NCI-H82 (cell line): ENCODE measurements around the gene RHBDL1.
A peak's percentile ranks its signal among the peaks of the same experiment; 100 is the strongest.
"Not testable (repeated sequence)": the region's sequence is repeated elsewhere in the genome, so short reads cannot be mapped to it uniquely, and the experiment has no call there.

Experiments used
- DNase-seq: peaks from one replicate; lab custom pipeline; 2025; lab: John Stamatoyannopoulos, UW

RHBDL1 gene

DNA sequence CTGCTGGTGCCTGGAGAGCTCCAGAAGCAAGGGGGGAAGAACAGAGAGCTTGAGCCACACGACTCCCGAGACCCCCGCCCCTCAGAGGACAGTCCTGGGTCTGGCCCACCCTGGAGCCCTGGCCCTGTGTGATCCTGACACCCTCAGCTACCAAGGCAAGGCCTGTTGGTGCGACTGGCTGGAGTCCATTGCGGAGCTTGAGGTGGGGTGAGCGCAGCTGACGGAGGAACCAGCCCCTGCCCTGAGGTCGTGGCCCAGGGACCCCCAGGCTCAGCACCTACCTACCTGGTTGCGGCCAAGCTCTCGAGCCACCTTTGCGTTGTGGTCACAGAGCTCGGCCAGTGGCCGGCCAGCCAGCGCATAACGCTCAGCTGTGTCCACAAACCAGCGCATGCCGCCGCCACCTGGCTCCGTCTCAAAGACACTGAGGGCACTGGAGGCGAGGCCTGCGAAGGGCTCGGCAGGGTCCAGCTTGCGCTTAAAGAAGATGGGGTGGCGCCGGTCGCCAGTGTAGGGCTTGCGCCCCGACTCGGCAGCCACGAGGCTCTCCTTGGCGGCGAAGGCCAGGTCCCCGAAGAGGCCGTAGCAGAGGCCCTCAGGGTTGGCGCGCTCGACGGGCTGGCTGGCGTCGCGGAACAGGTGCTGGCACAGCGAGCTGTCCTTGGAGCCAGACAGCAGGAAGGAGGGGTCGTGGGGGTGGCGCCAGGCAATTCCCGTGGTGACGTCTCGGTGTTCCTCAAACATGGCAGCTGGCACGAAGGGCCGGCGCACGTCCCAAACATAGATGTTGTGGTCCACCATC is 11.2 kb downstream of the RHBDL1 start:
- DNase-seq = no peak

DNA sequence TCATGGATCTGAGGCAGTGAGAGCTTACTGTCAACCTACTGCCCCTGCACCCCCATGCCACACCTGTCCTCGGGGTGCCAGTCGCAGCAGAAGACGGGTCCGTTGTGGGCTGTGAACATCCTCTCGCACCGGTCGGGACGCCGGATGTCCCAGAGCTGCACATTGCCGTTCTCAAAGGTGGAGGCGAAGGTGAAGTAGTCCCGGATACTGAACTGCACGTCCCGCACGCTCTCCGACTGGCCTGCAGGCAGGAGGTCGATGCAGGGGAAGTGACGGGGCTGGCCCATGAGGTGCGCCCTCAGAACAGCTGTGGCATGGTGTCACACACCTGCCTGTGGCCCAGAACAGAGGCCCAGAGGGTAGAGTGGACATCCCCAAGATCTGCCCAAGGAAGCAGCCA is 12.0 kb downstream of the RHBDL1 start:
- DNase-seq = no peak

DNA sequence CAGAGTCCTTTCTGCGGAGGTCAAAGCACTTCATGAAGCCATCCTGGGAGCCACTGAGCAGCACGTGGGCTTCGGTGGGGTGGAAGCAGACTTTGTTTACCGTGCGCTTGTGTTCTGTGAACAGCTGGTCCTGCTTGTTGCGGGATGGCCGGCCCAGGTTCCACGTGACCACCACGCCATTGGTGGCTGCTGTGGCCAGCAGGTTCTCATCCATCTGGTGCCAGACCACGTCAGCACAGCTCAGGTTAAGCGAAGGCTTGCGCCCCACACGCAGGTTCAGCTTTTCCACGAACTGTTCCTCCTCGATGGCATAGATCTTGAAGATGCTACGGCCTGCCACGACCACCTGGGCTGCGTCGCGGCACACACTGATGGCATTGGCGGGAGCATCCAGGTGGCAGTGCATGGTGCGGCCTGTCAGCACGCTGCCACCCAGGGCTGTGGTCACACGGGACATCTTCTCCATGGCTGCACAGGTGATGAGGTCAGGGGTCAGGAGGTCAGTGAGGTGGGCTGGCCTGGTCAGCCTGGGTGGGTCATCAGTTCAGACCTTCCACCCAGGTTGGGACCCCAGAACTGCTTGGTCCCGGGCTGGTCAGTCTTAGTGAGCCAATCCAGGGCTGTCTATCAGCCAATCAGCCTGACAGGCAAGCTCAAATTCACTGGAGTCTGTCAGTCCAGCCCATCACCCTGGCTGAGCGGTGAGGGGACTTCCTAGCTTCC is 13.9 kb downstream of the RHBDL1 start:
- no peak for DNase-seq

DNA sequence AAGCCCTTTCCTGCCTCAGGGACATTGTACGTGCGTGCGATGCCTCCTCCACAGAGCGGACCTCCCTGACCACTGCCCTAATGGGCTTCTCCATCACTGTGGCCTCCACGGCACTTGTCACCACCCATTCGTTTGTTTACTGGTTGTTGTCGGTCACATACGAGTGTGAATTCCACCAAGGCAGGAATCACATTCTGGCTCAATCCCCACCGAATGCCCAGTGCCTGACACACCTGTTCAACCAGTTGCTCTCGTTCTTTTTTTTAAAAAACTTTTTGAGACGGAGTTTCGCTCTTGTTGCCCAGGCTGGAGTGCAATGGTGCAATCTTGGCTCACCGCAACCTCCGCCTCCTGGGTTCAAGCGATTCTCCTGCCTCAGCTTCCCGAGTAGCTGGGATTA is 15.8 kb downstream of the RHBDL1 start:
- DNase-seq = not testable (repeated sequence)

DNA sequence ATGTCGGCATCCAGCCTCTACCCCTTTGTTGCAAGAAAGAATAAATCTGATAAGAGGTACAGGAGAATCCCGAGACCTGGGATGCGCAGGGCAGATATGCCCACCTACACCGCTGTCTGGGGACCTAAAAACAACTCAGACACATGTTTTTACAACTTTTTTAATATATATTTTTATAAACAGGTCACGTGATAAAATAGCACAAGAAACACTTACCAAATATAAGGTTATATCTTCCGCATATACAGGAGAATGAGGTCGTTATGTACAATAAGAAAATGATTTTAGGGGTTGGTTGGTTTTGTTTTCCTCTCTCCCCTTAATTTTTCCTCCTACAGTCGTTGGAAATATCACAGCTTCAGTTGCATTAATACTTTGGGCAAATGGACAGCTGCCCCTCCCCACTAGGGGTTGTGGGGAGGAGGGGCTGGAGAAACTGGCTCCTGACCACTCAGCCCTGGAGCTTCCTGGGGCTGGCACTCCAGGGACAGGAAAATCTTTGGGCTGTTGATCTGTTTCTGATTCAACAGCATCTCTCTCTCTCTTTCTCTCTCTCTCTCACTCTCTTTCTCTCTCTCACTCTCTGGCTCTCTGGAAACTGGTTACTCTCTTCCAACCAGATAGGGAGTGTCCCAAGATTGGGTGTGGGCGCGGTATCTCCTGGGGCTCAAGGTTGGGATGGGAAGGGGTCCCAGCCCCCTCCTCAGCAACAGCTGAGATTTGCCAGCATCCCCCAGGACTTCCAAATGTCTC is 17.1 kb downstream of the RHBDL1 start:
- DNase-seq = no peak

DNA sequence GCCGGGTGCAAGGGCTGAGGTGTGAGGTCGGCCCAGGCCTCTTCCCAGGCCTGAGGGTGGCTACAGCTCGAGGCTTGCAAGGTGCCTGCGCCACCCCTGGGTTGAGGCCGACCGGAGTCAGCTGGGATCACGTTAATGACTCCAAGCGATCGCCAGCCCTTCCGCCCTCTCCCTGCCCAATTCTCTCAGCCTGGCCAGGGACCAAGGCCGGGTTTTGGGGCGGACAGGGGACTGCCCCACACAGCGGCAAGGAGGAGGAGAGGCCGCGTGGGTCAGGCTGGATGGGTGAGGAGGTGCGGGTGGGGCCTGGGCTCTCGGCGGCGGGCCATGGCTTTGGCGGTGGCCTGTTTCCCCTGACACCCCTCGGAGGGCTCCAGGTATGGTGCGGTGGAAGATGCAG is 17.9 kb downstream of the RHBDL1 start:
- no peak for DNase-seq

DNA sequence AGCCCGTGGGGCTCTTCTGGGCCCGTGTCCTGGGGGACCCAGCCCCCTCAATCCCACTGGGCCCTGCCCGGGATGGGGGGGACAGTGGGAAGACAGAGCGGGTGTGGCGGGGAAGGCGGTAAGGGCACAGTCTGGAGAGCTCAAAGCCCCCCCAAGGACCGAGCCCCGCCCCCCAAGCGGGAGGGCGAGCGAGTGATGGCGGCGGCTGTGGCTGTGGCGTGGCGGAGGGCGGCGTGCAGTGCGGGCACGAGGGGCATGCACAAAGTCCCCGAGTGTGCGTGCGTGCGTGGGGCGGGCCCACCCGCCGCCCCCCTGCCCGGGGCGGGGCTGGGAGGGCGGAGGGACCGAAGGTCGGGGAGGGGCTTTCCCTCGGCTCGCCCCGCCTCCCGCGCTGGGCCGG is 18.3 kb downstream of the RHBDL1 start:
- DNase-seq = no peak

DNA sequence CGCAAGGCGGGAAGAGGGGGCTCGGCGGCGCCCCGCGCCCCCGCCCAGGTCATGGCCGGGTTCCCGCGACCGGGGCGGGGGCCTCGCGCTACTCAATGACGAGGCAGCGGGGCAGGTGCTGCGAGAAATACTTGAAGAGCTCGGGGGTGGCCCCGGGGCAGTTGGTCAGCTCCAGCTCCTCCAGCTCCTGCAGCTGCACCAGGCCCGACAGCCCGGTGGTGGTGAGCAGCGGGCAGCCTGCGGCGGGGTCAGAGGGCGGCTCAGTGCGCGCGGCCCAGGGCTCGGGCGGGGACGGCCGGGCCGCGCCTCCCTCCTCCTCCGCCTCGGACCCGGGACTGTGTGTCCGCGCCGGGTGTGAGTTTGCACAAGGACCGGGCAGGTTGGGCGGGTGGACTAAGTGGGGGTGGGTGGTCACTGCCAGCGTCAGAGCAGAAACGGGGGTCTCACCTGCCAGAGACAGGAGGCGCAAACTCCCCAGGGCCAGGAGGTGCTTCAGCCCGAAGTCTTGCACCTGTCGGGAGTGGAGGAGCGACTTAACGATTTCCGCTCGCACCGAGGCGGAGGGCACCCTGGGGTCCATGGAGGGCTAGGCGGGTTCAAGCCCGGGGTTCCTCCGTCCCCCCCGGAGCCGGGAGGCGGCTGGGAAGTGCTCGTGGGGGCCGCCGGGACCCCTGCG is 18.9 kb downstream of the RHBDL1 start:
- no peak for DNase-seq

DNA sequence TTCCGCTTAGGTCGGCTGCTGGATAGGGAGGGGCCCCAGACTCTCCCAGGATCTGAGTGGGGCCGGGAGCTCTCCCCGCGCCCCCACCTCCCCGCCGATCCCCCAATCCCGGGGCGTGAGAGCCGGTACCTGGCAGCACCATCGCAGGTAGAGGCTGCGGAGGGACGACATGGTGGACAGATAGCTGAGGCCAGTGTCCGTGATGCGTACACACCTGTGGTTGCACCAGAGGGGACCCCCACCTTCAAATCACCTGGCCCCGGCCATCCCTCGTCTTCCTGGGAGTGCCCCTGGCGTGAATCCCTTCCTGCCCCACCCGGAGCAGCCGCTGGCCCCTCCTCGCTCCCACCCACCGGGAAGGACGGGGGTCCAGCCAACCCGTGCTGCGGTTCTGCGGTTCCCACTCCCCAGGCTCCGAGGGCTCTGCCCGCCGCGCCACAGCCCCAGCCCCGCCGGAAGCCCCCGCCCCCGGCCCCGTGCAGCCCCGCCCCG is 19.4 kb downstream of the RHBDL1 start:
- DNase-seq = no peak

DNA sequence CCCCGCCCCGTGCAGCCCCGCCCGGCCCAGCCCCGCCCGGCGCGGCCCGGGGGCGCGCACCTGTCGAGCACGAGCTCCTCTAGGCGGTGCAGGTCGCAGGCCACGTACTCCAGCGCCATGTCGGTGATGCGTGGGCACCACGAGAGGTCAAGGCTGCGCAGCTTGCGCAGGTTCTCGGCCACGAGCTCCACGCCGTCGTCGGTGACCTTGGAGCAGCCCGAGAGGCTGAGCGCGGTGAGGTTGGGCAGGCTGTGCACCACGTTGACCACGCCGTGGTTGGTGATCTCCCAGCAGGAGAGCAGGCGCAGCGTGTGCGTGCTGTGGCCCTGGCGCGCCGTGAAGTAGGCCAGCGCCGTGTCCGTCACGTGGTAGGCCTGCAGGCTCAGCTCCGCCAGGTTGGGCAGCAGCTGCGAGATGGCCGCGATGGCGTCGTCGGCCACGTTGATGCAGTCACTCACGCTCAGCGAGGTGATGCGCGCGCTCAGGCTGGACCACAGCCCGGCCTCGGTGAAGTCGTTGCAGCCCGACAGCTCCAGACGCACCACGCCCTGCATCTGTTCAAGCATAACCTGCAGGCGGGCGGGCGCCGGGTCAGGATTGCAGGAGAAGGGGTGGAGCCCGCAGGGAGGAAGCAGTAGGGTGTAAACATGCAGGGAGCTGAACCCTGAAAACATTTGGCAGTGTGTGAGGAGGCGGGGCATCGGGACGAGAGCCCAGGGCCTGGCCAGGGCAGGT is 20.1 kb downstream of the RHBDL1 start:
- DNase-seq = peak; percentile 47

DNA sequence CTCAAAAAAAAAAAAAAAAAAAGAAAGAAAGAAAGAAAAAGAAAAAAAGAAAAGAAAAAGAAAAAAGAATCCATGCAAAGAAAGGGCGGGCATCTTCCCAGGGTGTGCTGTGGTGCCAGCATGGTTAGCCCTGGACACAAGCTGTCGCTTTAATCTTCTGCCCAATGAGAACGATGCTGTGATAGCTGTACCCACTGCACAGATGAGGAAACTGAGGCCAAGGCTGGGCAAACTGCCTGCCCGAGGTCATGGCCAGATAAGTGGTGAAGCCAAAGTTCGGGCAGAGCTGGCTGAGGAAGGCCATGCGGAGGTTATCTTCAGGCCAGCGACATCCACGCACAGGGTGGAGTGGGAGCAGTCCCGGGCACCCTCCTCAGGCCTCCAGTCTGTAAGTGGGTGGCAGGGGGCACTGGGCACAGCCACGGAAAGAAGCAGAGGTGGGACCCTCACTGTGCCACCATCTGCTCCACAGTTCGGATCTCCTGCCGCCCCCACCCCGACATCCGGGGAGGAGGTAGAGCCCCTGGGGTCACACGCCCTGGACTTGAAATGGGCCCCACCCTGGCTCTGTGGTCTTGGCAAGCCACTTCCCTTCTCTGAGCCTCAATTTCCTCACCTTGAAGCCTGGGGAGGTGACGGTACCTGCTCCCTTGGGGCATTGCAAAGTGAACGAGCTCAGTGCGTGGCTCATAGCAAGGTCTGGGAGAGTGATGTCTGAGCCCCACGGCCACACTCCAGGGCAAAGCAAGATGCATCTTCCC is 23.6 kb downstream of the RHBDL1 start:
- DNase-seq = no peak

DNA sequence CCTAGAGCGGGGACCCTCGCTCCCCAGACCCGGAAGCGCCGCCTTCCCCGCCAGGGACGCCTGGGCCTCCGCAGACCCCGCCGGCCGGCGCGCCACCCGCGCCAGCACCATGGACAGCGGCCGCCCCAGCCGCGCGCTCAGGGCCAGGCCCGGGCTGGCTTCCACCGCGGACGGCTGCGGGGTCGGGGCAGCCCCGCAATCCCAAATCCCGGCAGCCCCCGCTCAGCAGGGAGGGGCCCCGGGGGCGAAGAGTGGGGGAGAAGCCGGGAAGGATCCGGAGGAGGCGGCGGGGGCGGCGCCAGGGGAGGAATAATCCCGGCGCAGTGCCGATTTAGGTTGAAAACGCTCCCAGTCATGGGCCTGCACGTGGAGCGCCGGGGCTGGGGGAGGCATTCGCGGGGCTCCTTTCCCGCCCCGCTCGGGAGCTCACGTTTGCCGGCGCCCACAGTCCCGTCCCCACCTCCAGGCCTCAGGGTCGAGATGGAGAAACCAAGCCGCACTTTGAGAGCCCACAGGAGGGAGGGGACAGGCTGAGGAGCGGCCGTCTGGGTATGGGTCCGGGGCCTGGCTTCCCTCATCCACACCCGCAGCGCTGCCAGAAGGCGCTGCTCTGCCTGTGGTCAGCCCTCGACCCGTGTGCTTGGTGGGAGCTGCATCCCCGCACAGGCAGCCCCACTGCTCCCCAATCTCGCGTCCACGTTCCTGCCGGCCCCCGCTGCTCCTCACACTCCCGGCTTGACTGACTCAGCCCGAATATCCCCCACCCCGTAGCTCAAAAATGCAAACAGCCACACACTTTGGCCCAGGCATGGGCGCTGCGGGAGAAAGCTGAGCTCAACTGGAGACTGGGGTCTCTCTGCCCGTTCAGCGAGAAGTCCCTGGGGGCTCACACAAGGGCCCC is 25.5 kb downstream of the RHBDL1 start:
- DNase-seq = no peak

DNA sequence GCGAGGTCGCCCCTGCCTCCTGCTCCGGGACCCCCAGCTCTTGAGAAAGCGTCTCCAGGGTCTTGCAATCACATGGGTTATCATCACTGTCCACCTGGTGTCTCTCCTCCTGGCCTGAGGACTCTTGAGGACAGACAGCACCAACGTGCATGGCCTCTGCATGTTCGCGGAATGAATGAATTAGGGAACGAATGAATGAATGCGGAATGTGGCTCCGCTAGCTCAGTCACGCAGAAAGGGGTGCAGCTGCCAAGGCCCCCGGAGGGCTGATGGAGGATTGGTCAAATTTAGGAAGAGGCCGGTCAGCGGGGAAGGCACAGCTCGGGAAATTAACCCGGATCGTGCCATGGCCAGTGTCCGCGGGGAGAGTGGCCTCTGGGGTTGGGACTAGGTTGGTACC is 26.9 kb downstream of the RHBDL1 start:
- no peak for DNase-seq

DNA sequence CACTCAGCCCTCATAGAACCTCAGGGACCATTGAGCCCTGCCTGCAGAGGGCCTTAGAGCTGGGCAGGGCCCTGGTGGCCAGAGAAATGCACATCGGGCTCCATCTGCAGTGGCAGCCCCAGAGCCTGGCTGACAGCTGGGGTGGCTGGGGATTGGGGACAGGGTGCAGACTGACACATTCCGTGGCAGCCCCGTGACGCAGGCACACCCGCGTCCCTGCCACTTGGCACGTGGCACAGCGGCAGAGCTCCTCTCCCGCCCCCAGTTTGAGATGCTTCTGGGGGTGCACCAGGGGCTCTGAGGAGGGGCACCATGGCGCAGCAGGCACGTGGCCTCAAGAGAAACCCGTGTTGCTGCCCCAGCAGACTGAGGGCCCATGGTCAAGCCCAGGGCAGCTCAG is 27.9 kb downstream of the RHBDL1 start:
- no peak for DNase-seq

DNA sequence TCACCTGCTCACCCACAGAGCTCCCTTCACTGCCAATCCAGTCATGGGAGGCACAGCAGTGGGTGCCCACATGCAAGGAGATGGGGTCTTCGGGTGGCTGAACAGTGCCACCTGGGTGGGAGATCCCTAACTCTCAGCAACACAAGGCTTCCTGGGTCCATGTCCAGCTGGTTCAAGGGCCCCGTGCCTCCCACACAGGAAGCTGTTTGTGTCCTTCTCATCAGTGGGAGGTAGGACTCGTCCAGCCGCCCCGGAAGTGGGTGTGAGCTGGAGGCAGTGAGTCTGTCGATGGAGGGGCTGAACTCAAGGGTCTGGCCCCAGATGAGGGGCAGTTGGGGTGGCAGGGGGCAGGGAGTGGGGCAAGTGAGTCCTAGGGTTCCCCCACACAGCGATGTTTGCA is 28.6 kb downstream of the RHBDL1 start:
- no peak for DNase-seq

DNA sequence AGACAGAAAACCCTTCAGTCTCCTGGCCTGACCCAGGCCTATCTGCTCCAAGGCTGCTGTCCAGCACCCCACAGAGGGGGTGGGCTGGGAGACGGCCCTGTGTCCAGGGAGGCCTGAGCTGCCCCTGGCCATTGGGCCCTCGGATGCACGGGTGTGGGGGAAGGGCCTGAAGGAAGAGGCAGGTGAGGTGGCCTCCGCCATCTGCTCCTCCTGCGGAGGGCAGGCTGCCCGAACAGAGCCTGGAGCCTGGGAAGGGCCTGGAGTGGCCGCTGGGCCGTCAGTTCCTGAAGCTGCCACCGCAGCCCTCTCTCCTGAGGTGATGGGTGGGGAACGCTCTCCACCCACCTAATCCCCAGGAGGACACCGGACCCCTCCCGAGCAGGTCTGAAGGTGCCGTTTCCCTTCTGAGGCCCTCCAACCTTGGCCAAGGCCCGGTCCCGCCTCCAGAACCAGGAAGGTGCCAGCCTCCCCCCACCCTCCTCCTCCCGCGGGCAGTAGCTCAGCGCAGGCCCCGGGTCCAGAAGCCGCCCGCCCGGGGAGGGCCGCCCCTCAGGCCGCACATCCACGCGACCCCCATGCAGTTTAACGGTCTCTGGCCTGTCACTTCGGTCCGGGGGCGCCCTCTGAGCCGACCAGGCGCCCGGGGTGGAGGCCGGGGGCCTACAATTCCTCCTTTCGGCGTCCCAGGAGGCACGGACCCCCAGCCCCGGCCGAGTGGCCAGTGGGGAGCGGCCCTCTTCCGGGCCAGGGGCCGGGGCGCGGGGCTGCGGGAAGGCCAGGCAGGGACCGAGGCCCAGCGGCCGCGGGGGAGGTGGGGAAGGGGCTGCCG is 29.3 kb downstream of the RHBDL1 start:
- peak; percentile 35 for DNase-seq

DNA sequence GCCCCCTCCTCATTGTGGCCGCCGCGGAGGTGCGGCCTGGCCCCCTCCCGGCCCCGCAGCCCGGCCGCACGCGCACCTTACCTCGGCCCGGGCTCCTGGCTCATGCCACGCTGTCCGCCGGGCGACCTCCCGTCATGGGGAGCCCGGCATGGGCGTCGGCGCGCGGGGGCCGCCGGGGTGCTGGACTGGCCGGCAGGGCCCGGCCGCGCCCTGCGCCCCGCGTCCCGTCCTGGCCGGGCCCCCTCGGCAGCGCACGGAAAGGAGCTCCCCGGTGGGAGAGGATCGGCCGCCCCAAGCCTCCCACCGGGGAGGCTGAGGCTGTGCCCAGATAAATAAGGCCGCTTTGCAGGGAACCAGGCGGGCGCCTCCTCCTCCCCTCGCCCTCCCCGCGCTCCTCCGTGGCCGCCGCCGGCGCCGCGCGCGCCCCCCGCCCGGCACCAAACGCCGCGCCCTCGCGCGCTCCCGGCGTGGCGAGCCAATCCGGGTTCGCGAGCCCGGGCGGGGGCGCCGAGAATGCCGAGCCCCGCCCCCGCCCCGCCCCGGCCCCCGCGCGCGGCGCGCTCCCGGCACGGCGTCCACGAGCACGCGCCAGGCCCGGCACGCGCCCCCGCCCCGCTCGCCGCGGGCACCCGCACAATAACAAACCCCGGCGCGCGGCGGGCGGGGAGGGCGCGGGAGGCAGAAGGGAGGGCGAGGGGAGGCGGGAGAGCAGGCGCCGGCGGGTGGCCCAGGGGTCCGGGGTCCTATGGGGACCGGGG is 30.1 kb downstream of the RHBDL1 start, which contains the start of gene FBXL16:
Gene FBXL16 (minus strand): TSS at position 371 of the 758 bp plus-strand sequence. CDS start 8,396 bp downstream, outside the sequence.
- DNase-seq = peak; percentile 84
